IMR-90 (cell line): ENCODE measurements around the gene LRRC34. TPM values are rescaled to one million over a fixed set of nuclear protein-coding genes. Genes with fewer than 3 reads are reported as not detected.

Experiments
- ATAC-seq: fragments of 200-7000 bp; cut with Tn5 transposase; 2 replicates; pipeline ENCODE4 v1.9.1; 2020; ENCODE audit warnings: low read depth, mild to moderate bottlenecking, moderate library complexity
- BruUV-seq: library from RNA; stranded (reverse); fragments of 400-500 nt; replicated peaks from 2 replicates; lab custom pipeline; 2021; lab: Mats Ljungman, UMichigan
- CTCF ChIA-PET: fragments of 300-600 bp; formaldehyde crosslinking; extraction: SDS; loops from one replicate; lab custom pipeline; 2021; ENCODE audit warnings: antibody characterized with exemption; lab: Yijun Ruan, JAX
- POLR2A ChIA-PET: fragments of 300-600 bp; sonication (Branson Sonifier 250); formaldehyde crosslinking; loops from one replicate; lab custom pipeline; 2022; ENCODE audit warnings: antibody characterized with exemption; ENCODE audit not compliant: unreplicated experiment; lab: Charles Lee
- DNase-seq: peaks from one replicate; pipeline ENCODE4 v3.0.0; 2013
- H2AFZ ChIP-seq: replicated peaks from 2 replicates; pipeline ENCODE3; 2013; ENCODE audit warnings: low read length, mild to moderate bottlenecking; ENCODE audit not compliant: poor library complexity
- H2AK5ac ChIP-seq: 2 replicates; pipeline ENCODE4 v1.6.1; 2013; ENCODE audit warnings: low read depth, low read length, inconsistent platforms
- H2AK9ac ChIP-seq: replicated peaks from 2 replicates; pipeline ENCODE3; 2013; ENCODE audit warnings: mild to moderate bottlenecking, low read depth, low read length, moderate library complexity; ENCODE audit not compliant: poor library complexity
- H2BK120ac ChIP-seq: 2 replicates; pipeline ENCODE4 v1.6.1; 2013; ENCODE audit warnings: low read depth, low read length, inconsistent platforms
- H2BK15ac ChIP-seq: 3 replicates; pipeline ENCODE4 v1.6.1; 2013; ENCODE audit warnings: low read depth, low read length, inconsistent platforms
- H2BK20ac ChIP-seq: 2 replicates; pipeline ENCODE4 v1.6.1; 2013; ENCODE audit warnings: low read depth, mild to moderate bottlenecking, inconsistent platforms, low read length, moderate library complexity
- H2BK5ac ChIP-seq: 2 replicates; pipeline ENCODE4 v1.6.1; 2013; ENCODE audit warnings: mild to moderate bottlenecking, low read depth, low read length, inconsistent platforms; ENCODE audit not compliant: poor library complexity, severe bottlenecking
- H3K14ac ChIP-seq: replicated peaks from 2 replicates; pipeline ENCODE4 v1.6.1; 2013; ENCODE audit warnings: low read depth, low read length, inconsistent platforms
- H3K18ac ChIP-seq: 2 replicates; pipeline ENCODE4 v1.6.1; 2013; ENCODE audit warnings: low read depth, low read length, control low read depth
- H3K23ac ChIP-seq: 2 replicates; pipeline ENCODE4 v1.6.1; 2013; ENCODE audit warnings: low read depth, low read length, inconsistent platforms
- H3K27ac ChIP-seq: 2 replicates; pipeline ENCODE4 v1.5.1; 2013; ENCODE audit warnings: mild to moderate bottlenecking, control low read depth, low read length; ENCODE audit not compliant: insufficient read depth
- H3K27me3 ChIP-seq: 2 replicates; pipeline ENCODE4 v1.6.1; 2013; ENCODE audit warnings: low read length; ENCODE audit not compliant: control insufficient read depth, insufficient read depth
- H3K36me3 ChIP-seq: 2 replicates; pipeline ENCODE4 v1.6.1; 2013; ENCODE audit warnings: low read length, mixed read lengths; ENCODE audit not compliant: control insufficient read depth, insufficient read depth
- H3K4ac ChIP-seq: 2 replicates; pipeline ENCODE4 v1.6.1; 2013; ENCODE audit warnings: low read depth, low read length, inconsistent platforms
- H3K4me1 ChIP-seq: 2 replicates; pipeline ENCODE4 v1.6.1; 2013; ENCODE audit warnings: low read length, mixed read lengths; ENCODE audit not compliant: control insufficient read depth, insufficient read depth
- H3K4me2 ChIP-seq: 2 replicates; pipeline ENCODE4 v1.6.1; 2013; ENCODE audit warnings: low read depth, mild to moderate bottlenecking, control low read depth, low read length, moderate library complexity
- H3K4me3 ChIP-seq: 2 replicates; pipeline ENCODE4 v1.5.1; 2013; ENCODE audit warnings: low read depth, mild to moderate bottlenecking, control low read depth, low read length, moderate library complexity; ENCODE audit not compliant: insufficient read depth
- H3K56ac ChIP-seq: 2 replicates; pipeline ENCODE4 v1.6.1; 2013; ENCODE audit warnings: low read length, inconsistent platforms; ENCODE audit not compliant: insufficient read depth; ENCODE audit errors: extremely low read depth
- H3K79me1 ChIP-seq, 2 experiments: 2 replicates each; pipeline ENCODE4 v1.6.1; 2013; ENCODE audit warnings: low read length in 2 of 2, inconsistent platforms in 1 of 2, low read depth in 1 of 2
- H3K9ac ChIP-seq: 2 replicates; pipeline ENCODE4 v1.6.1; 2013; ENCODE audit warnings: low read depth, low read length, control low read depth
- H3K9me1 ChIP-seq: 2 replicates; pipeline ENCODE4 v1.6.1; 2013; ENCODE audit warnings: low read length, inconsistent platforms; ENCODE audit not compliant: insufficient read depth
- H3K9me3 ChIP-seq: 2 replicates; pipeline ENCODE4 v1.6.1; 2013; ENCODE audit warnings: low read length; ENCODE audit not compliant: control insufficient read depth, insufficient read depth
- H4K20me1 ChIP-seq: 2 replicates; pipeline ENCODE4 v1.6.1; 2013; ENCODE audit warnings: low read length, inconsistent platforms; ENCODE audit not compliant: insufficient read depth
- H4K5ac ChIP-seq: 2 replicates; pipeline ENCODE4 v1.6.1; 2013; ENCODE audit warnings: mild to moderate bottlenecking, low read depth, low read length, control low read depth
- H4K8ac ChIP-seq, 2 experiments: 2 replicates each; pipeline ENCODE4 v1.6.1; 2013; ENCODE audit warnings: low read depth in 2 of 2, low read length in 2 of 2, control low read depth in 1 of 2, inconsistent platforms in 1 of 2
- H4K91ac ChIP-seq: 2 replicates; pipeline ENCODE4 v1.6.1; 2013; ENCODE audit warnings: low read depth, low read length, inconsistent platforms; ENCODE audit not compliant: insufficient read depth
- BHLHE40 ChIP-seq: fragments of 150-350 bp; IDR thresholded peaks from 2 replicates; pipeline ENCODE4 v1.6.1; 2016; ENCODE audit warnings: mild to moderate bottlenecking, low read depth, low read length
- CEBPB ChIP-seq: IDR thresholded peaks from 2 replicates; pipeline ENCODE4 v1.6.1; 2012; ENCODE audit warnings: low read depth, low read length, improper control_type of control experiment
- CHD1 ChIP-seq: IDR thresholded peaks from 2 replicates; pipeline ENCODE4 v1.6.1; 2012; ENCODE audit warnings: low read depth, low read length, improper control_type of control experiment
- MAFK ChIP-seq: IDR thresholded peaks from 2 replicates; pipeline ENCODE4 v1.6.1; 2012; ENCODE audit warnings: low read depth, low read length, improper control_type of control experiment
- MAZ ChIP-seq: IDR thresholded peaks from 2 replicates; pipeline ENCODE4 v1.6.1; 2012; ENCODE audit warnings: low read depth, mild to moderate bottlenecking, low read length, improper control_type of control experiment, moderate library complexity, borderline replicate concordance
- MXI1 ChIP-seq: IDR thresholded peaks from 2 replicates; pipeline ENCODE4 v1.6.1; 2012; ENCODE audit warnings: low read depth, mild to moderate bottlenecking, low read length, moderate library complexity, borderline replicate concordance
- NFE2L2 ChIP-seq: fragments of 150-350 bp; IDR thresholded peaks from 2 replicates; pipeline ENCODE4 v1.6.1; 2016; ENCODE audit warnings: low read depth, mild to moderate bottlenecking, low read length
- POLR2A ChIP-seq: IDR thresholded peaks from 2 replicates; pipeline ENCODE4 v1.6.1; 2012; ENCODE audit warnings: mild to moderate bottlenecking, low read depth, low read length
- RAD21 ChIP-seq: IDR thresholded peaks from 2 replicates; pipeline ENCODE4 v1.6.1; 2012; ENCODE audit warnings: low read length, improper control_type of control experiment
- RCOR1 ChIP-seq: IDR thresholded peaks from 2 replicates; pipeline ENCODE4 v1.6.1; 2012; ENCODE audit warnings: mild to moderate bottlenecking, low read length, improper control_type of control experiment; ENCODE audit not compliant: insufficient replicate concordance
- RFX5 ChIP-seq: IDR thresholded peaks from 2 replicates; pipeline ENCODE4 v1.8.0; 2012; ENCODE audit warnings: low read depth, mild to moderate bottlenecking, low read length, moderate library complexity
- SMC3 ChIP-seq: fragments of 150-350 bp; IDR thresholded peaks from 2 replicates; pipeline ENCODE4 v1.6.1; 2016; ENCODE audit warnings: low read depth, mild to moderate bottlenecking, antibody characterized with exemption, low read length, moderate library complexity
- WGBS, 2 experiments: methylation state at CpG; one replicate each; pipeline versions ENCODE4 v1.1.5 to v1.1.7; 2013; ENCODE audit warnings: missing lambda C conversion rate in 2 of 2; ENCODE audit not compliant: insufficient read length in 1 of 2; ENCODE audit errors: extremely low coverage in 2 of 2; 5-methylcytosine and 5-hydroxymethylcytosine counted together
- dilution Hi-C: fragments of 300-500 bp; cut with HindIII; formaldehyde crosslinking; loops from one replicate; pipeline ENCODE4 v1.14.3; 2018; ENCODE audit warnings: low sequenced_read_pairs; ENCODE audit not compliant: unreplicated experiment
- in situ Hi-C: fragments of 300-500 bp; cut with MboI; formaldehyde crosslinking; loops from 3 replicates; pipeline ENCODE4 v1.14.3; 2019; ENCODE audit warnings: low sequenced_read_pairs, inconsistent platforms, mixed read lengths
- intact Hi-C: fragments of 100-400 bp; cut with micrococcal nuclease; formaldehyde crosslinking; loops from 2 replicates; pipeline ENCODE4 v1.10.0; 2022
- polyA plus RNA-seq, 3 experiments: library from polyadenylated mRNA; depleted of rRNA; stranded (reverse); fragments of >200 nt; gene quantifications; 2 replicates each; pipeline ENCODE4 v1.2.3, GENCODE V29; 2012; ENCODE audit warnings: low replicate concordance in 1 of 3
- total RNA-seq: library from RNA; depleted of rRNA; stranded (reverse); fragments of >200 nt; gene quantifications from 2 replicates; pipeline ENCODE4 v1.2.3, GENCODE V29; 2012
- TF ChIP-seq, protein P1 (sequence below): fragments of 150-350 bp; IDR thresholded peaks from 2 replicates; pipeline ENCODE4 v1.6.1; 2016; ENCODE audit warnings: low read depth, mild to moderate bottlenecking, low read length, moderate library complexity, borderline replicate concordance
- TF ChIP-seq, protein P2 (sequence below): conservative IDR thresholded peaks from 2 replicates; pipeline ENCODE4 v1.5.1; 2012; ENCODE audit warnings: mild to moderate bottlenecking, low read depth, low read length, improper control_type of control experiment
- TF ChIP-seq, protein P3 (sequence below): fragments of 150-350 bp; IDR thresholded peaks from 2 replicates; pipeline ENCODE4 v1.6.1; 2017; ENCODE audit warnings: mild to moderate bottlenecking, antibody characterized with exemption, low read length, low read depth

LRRC34 gene
- total and polyA plus RNA-seq, 2 of the 4 experiments (the other 2 are of a cell fraction), result 0.90 to 0.91 TPM

DNA sequence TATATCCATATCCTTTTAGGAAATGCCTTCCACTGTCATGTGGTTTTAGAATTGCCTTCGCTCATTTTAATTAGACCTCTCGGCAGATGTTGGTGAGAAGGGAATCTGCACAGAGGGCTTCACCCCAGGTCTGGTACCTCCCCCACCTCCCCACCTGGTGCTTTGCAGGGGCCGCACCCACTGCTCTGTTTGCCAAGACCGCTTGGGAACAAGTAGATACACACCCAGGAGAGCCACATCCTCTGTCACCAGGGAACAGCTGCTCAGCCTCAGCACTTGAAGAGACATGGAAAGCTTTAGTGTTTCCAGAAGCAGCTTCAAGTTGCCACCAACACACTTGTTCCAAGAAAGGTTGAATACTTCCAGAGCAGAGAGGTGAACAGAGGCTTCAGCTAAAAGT lies 35.2 kb upstream of the LRRC34 start:
- ChIA-PET CTCF (no interaction called here), POLR2A (no interaction called here)
- no peaks in the 10 kb centered on the region for H3K36me3 ChIP-seq
- H3K4me3 ChIP-seq, result no peak overlapping the region
- no peak overlapping the region for H3K4ac ChIP-seq
- peaks cover 7% of the 10 kb centered on the region for H3K27me3 ChIP-seq
- ATAC-seq (no peak), DNase-seq (no peak)
- intact Hi-C loops (no loop called here), in situ Hi-C loops (no loop called here), dilution Hi-C loops (no loop called here)
- H2AK5ac ChIP-seq, result no peak overlapping the region
- H3K9me1 ChIP-seq, result peaks cover 4% of the 10 kb centered on the region; the same call in 1 of the 2 replicates
- no peak overlapping the region for H3K9ac ChIP-seq
- H2BK5ac ChIP-seq, result no peak overlapping the region
- H3K23ac ChIP-seq, result no peak overlapping the region
- no peak overlapping the region for H2BK20ac ChIP-seq
- WGBS, 2 experiments, result 67% methylated on average over 2 of the region's 4 CpGs; no CpG with 5 or more reads in 1 of the 2 experiments
- H3K79me1 ChIP-seq, result no peaks in the 10 kb centered on the region
- no peak overlapping the region for H3K27ac ChIP-seq
- no peak overlapping the region for H3K14ac ChIP-seq
- no peaks in the 10 kb centered on the region for H4K20me1 ChIP-seq
- no peak overlapping the region for H2AFZ ChIP-seq
- no TSS peak for BruUV-seq
- H2BK120ac ChIP-seq, result no peak overlapping the region
- no peak overlapping the region for H2AK9ac ChIP-seq
- H4K5ac ChIP-seq, result no peak overlapping the region
- H3K9me3 ChIP-seq, result no peaks in the 10 kb centered on the region
- no peak overlapping the region for H4K91ac ChIP-seq
- H2BK15ac ChIP-seq, result no peak overlapping the region
- TF ChIP-seq POLR2A, result no peak
- TF ChIP-seq RCOR1, result no peak
- no peak for TF ChIP-seq SMC3
- TF ChIP-seq CEBPB, result no peak
- no peak for TF ChIP-seq RAD21
- TF ChIP-seq MAZ, result no peak
- no peak for TF ChIP-seq CHD1
- TF ChIP-seq, protein P1, sequence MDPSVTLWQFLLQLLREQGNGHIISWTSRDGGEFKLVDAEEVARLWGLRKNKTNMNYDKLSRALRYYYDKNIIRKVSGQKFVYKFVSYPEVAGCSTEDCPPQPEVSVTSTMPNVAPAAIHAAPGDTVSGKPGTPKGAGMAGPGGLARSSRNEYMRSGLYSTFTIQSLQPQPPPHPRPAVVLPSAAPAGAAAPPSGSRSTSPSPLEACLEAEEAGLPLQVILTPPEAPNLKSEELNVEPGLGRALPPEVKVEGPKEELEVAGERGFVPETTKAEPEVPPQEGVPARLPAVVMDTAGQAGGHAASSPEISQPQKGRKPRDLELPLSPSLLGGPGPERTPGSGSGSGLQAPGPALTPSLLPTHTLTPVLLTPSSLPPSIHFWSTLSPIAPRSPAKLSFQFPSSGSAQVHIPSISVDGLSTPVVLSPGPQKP, result no peak
- TF ChIP-seq, protein P2, sequence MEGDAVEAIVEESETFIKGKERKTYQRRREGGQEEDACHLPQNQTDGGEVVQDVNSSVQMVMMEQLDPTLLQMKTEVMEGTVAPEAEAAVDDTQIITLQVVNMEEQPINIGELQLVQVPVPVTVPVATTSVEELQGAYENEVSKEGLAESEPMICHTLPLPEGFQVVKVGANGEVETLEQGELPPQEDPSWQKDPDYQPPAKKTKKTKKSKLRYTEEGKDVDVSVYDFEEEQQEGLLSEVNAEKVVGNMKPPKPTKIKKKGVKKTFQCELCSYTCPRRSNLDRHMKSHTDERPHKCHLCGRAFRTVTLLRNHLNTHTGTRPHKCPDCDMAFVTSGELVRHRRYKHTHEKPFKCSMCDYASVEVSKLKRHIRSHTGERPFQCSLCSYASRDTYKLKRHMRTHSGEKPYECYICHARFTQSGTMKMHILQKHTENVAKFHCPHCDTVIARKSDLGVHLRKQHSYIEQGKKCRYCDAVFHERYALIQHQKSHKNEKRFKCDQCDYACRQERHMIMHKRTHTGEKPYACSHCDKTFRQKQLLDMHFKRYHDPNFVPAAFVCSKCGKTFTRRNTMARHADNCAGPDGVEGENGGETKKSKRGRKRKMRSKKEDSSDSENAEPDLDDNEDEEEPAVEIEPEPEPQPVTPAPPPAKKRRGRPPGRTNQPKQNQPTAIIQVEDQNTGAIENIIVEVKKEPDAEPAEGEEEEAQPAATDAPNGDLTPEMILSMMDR, result no peak
- no peak for TF ChIP-seq RFX5
- no peak for TF ChIP-seq MAFK
- TF ChIP-seq, protein P3, sequence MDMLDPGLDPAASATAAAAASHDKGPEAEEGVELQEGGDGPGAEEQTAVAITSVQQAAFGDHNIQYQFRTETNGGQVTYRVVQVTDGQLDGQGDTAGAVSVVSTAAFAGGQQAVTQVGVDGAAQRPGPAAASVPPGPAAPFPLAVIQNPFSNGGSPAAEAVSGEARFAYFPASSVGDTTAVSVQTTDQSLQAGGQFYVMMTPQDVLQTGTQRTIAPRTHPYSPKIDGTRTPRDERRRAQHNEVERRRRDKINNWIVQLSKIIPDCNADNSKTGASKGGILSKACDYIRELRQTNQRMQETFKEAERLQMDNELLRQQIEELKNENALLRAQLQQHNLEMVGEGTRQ, result no peak
- TF ChIP-seq BHLHE40, result no peak
- no peak for TF ChIP-seq NFE2L2
- no peak for TF ChIP-seq MXI1
- H3K4me2 ChIP-seq, result no peak overlapping the region
- H4K8ac ChIP-seq, result no peak overlapping the region
- H3K4me1 ChIP-seq, result no peaks in the 10 kb centered on the region
- no peak overlapping the region for H3K18ac ChIP-seq
- no peak overlapping the region for H3K56ac ChIP-seq
